GM18868 (cell line): ENCODE data around the gene ACSS2.
A peak's percentile ranks its signal among the peaks of the same experiment; 100 is the strongest.

ENCODE experiments used
- ATAC-seq: cut with Tn5 transposase; IDR thresholded peaks from one replicate; pipeline ENCODE4 v1.9.1; 2021; ENCODE audit warnings: mild to moderate bottlenecking, moderate library complexity; ENCODE audit not compliant: unreplicated experiment

The ACSS2 gene

DNA sequence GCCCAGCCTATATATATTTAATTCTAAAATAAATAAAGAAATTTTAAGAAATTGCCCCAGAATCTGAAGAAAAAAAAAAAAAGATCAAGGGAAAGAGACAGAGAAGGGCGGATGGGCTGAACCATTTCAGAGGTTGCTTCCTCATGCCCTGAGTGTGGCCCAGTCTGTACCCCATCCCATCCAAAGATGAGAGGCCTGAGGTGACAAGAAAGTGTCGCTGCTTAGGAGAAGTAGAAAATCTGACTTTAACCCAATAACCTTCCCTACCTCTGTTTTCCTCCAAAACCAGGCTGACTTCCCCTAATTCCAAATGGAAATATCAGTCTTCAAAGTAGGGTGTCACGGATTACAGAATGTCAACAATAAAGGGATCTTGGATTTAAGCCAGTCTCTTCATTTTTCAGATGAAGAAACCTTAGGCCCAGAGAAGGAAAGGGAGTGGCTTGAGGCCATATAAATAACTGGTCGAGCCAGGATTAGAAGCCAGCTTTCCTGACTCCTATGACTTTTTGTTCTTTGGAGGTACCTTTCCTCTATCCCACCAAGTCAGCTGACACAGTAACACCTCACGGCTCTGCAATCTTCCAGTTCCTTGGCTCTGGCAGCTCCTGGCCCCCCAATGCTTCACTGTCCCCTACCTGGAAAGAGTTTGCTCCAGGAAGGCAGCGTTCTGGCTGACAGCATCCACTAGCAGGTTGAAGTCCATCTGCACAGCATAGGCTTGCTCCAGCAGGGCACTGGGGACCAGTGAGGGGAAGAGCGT is 69.1 kb downstream of the ACSS2 start:
- ATAC-seq, result no peak

DNA sequence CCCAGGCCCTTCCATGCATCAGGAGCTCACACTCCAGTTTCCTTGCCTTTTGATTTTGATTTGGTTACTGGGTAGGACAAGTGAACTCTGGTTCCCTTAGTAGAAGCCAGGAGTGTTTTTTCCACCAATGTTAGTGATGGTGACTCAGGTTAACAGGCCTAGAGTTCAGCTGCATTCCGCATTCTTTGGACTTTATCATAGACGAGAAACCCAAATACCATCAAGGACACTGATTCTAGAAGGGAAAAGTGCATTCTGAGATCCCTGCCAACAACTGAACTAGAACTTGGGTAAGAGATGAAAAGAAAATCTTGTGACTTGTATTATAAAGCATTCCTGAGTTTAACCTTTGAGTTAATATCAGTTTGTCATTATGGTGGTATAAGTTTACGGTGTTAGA is 70.2 kb downstream of the ACSS2 start:
- no peak for ATAC-seq

DNA sequence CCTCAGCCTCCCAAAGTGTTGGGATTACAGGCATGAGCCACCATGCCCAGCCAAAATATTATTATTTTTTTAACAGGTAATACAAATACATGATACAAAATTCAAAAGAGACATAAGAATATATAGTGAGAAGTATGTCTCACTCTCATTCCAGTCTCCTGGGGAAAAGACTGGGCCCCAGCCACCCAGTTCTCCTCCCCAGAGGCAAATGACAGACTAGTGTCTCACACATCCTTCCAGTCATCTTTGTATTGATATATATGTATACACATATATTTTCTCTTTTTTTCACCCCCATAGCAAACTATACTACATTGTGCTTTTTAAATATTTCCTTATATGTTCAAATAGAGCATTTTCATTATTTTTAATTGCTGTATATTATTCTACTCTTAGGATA is 70.9 kb downstream of the ACSS2 start:
- no peak for ATAC-seq

DNA sequence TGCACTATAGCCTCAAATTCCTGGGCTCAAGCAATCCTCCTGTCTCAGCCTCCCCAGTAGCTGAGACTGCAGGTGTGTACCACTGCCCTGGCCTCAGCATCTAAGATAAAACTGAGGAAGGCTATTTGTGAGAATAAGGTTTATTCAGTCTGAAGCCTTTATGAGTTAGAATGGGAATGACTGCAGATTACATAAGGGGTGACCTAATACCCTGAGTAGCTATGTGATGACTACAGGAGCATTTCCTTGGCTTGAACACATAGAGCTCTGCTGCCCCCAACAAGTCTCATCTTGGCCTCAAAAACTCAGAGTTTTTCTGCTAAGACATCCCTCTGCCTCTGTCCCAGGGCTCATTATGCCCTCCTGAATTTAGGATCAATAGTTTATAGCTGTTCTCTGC is 71.6 kb downstream of the ACSS2 start:
- no peak for ATAC-seq

DNA sequence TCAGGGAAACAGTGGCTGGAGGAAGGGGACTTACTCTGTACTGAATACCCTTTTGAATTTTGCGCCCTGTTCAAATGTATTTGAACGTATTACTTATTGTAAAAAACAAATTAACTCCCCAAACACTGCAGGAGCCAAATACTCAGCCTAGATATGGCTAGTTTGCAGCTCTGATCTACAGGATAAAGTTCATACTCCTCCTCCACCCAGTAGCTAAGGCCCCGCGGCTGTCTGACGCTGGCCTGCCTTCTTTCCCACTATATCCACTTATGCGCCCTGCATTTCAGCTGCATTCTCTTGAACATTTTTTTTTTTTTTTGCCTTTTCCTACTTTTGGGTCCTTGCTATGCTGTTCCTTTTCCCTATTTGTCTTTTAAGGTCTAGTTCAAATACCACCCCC is 72.7 kb downstream of the ACSS2 start:
- ATAC-seq, result no peak

DNA sequence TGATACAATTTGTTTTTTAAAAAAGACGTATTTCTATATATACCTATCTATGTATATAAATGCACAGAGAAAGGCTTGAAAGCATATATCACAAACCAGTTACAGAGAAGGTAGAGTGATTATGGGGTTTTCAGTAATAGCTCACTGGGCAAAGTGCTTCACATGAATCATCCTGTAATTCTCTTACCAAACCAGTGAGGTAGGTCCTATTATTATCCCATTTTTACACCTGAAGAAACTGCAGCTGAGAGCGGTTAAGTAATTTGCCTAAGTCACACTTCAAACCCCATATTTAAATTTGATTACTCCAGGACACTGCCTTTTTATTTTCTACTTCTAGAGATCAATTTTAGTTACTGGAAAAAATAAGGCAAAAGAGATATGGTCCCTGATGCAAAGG is 74.8 kb downstream of the ACSS2 start:
- ATAC-seq, result no peak

DNA sequence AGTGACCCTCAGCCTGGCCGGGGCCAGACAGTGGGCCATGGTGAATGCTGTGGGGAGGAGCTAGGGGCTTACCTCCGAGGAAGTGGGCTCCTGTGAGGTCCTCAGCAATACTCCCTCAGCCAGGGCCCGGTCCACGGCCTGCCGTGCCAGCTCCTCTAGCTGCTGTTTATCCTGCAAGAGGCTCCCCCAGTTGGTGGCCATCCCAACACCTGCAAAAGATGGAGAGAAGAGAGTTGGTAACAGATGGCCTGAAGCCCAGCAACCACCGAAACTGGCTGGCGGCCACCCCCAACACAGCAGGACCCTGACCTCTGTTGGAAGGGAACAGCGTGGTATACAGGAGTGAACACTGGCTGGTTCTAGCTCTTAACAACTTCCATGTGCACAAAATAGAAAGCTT is 75.2 kb downstream of the ACSS2 start:
- ATAC-seq, result no peak

DNA sequence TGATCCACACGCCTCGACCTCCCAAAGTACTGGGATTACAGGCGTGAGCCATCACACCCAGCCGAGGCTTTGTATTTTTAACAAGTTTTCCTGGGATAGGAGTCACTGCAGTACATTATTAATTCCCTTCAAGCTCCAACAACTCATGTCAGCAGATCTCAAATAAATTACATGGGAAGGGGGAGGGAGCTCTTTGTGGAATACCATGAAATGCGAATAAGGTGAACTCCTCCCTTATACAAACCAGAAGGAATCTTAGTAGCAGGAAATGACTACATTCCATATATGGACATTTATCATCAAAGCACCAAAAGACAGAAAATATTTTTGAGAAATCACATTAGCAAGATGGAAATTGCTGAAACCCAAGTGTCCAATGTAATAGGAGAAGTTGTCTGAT is 76.3 kb downstream of the ACSS2 start:
- no peak for ATAC-seq

DNA sequence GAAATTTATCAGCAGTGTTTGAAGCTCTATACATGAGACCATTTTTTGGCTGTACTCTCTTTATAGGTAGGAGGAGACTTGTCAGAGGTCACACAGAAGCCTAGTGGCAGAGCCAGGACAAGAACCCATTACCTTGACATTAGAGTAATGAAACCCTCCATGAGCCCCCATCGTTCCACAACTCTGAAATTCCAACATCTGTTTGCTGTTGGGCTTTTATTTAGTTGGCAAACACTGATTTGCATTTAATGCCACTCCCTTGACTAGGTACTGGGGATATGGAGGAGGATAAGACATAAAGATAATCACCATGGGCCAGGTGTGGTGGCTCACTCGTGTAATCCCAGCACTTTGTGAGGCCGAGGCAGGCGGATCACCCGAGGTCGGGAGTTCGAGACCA is 77.5 kb downstream of the ACSS2 start:
- no peak for ATAC-seq

DNA sequence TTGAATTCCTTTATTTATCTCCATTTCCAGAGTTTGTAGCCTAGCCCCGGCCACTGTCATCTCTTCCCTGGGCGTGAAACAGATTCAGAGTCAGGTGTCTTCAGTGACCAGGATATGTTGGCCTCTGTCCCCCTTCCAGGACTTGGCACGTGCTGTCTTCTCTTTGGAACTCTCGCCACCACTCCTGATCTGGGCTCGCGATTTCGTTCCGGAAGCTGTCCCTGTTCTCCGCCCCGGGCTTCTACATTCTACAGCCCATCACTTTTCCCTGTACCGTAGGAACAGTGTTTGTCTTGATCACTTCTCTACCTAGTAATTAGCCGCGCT is 78.5 kb downstream of the ACSS2 start:
- no peak for ATAC-seq

DNA sequence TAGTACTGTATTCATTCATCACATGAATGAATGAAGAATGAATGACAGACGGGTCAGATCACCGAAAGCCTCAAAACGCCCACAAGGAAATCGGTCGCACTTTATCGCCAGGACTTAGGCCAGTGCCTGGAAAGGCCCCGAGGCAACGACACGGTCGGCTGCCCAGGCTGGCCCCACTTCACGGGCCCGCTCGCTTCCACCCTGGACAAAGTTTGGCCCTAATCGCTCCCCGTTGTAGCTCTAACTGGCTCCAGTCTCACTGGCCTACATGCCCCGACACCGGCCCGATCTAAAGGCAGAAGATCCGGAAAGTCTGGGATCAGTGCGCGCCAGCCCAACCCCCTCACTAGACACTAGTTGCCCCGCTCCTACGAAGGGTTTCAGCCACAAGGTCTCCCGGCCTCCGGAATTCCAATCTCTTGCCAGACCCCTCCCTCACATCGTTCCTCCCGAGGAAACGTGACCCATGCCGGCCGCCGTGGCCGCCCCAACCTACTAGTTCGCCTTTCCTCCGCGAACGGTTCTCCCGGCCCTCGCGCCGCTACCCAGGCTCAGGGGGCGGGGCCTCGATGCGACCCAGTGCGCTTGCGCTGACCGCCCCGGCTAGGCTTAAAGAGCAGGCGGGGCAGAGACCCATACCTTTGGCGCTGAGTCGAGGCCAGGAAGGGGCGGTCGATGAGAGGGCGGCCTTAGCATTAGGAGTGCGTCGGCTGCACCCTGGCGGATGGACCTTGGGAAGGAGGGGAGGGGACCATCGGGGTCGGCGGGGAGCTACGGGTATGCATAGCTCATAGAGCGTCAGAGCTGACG is 79.0 kb downstream of the ACSS2 start, which contains the start of the genes GSS and MYH7B:
Gene GSS (minus strand): TSS at position 576 of the 810 bp plus-strand sequence. CDS start 3,954 bp downstream, outside the sequence.
Gene MYH7B (plus strand): TSS at position 638 of the 810 bp plus-strand sequence. CDS start 22,138 bp downstream, outside the sequence.
- ATAC-seq, result peak; percentile 81

DNA sequence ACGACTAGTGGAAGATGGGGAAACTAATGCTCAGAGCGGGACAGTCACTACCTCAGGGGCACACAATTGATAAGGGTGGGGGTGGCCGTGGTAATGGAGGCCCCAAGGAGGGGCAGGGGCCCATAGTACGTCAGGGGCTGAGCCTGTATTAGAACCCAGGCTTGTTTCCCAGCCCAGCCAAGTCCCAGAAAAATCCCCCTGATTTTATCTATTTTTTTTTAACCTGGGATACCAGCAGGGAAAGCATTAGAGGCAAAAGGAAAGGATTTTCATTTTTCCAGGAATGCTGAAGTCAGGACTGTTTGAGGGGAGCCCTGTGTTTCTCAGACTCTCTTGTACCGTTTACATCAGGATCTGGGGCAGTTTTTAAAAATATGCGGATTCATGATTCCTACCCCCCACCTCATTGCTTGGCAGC is 79.6 kb downstream of the ACSS2 start:
- no peak for ATAC-seq

DNA sequence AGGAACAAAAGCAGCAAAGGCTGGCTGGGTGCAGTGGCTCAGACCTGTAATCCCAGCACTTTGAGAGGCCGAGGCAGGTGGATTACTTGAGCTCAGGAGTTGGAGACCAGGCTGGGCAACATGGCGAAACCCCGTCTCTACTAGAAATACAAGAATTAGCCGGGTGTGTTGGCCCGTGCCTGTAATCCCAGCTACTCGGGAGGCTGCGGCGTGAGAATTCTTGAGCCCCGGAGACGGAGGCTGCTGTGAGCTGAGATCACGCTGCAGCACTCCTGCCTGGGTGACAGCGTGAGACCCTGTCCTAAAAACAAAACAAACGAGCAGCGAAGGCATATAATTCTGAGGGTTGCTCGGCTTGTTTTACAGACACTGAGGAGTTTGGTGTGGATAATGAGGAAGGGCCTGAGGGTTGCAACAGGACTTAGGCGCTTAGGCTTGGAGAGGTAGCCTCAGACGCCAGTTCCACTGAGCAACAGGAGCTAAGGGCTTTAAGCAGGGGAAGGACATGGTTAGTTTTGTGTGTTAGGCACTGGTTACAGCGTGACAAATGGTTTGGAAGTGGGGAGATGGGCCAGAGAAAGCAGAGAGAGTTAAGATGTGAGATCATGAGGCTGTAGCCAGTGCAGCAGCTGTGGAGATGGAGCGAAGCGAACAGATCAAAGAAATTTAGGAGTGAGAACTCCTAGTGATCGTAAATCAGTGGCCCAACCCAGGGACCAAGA is 80.5 kb downstream of the ACSS2 start:
- no peak for ATAC-seq

DNA sequence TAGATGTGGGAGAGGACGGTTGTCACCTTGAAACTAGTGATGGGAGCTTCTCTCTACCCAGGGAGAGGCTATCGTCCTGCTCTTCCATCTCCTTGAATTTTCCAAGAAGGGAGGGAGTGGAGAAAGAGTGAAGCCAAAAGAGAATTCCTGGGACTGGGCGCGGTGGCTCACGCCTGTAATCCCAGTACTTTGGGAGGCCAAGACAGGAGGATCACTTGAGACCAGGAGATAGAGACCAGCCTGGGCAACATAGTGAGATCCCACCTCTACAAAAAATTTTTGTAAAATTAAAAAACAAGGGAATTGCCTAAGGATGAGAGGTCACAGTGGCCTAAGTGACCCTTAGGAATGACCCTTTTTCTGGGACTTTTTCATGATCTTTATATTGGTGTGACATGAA is 88.1 kb downstream of the ACSS2 start:
- no peak for ATAC-seq

DNA sequence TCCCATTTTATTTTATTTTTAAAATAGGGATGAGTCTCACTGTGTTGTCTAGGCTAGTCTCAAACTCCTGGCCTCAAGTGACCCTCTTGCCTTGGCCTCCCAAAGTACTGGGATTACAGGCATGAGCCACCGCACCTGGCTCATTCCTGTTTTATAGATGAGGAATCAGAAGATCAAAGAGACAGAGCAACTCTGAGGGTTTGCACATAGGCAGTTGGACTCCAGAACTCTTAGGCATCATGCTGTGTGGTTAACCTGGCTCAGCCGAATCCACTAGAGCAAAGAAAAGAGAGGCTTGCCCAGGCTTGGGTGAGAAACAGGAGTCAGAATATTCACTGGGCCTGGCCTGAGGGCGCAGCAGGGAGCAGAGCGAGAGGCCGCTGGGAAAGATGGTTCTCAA is 88.6 kb downstream of the ACSS2 start:
- no peak for ATAC-seq

DNA sequence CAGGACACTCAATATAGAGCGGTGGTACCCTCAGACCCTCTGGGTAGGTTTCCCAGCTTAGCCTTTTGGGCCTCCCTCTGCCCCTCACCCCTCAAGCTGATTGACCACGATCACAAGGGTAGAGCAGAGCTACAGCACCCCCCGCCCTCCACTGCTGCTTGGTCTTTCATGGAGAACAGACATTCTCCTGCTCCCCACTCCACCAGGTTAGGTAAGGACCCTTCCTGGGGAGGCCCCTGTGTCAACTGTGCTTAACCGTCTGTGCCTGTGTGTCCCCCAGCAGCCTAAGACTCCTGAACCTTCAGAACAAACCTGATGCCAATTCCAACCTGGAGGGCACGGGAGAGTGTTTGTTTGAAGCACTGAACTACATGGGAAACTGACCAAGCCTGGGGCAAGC is 91.0 kb downstream of the ACSS2 start:
- no peak for ATAC-seq

DNA sequence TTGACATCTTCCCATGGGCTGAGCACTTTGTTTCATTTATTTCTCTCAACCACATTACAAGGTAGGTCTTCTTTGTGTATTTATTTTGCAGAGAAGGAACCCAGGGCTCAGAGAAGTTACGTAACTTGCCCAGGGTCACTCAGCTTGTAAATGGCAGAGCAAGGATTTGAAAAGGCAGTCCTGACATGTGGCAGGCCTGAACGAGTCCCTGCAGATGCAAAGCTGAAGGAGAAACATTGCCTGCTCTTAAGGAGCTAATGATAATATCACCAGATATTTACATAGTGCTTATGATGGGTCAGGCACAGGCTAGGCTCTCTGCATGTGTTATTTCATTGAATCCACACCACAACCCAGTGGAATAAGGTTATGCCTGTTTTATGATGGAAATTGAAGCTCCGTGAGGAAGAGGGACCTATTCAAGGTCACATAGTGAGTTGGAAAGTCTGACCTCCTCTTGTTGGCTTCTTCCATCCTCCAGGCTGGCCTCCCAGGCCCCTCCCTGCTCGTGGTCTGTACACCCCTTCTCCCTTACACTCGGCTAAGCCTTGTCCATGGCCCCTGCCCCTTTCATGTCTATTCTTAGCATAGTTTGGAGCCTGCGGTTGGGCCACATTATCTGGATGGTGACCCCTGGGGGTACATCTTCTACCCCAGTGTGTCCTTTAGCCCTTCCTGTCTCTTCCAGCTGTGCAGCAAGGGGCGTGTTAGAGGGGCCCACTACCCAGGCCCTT is 91.8 kb downstream of the ACSS2 start:
- ATAC-seq, result no peak

DNA sequence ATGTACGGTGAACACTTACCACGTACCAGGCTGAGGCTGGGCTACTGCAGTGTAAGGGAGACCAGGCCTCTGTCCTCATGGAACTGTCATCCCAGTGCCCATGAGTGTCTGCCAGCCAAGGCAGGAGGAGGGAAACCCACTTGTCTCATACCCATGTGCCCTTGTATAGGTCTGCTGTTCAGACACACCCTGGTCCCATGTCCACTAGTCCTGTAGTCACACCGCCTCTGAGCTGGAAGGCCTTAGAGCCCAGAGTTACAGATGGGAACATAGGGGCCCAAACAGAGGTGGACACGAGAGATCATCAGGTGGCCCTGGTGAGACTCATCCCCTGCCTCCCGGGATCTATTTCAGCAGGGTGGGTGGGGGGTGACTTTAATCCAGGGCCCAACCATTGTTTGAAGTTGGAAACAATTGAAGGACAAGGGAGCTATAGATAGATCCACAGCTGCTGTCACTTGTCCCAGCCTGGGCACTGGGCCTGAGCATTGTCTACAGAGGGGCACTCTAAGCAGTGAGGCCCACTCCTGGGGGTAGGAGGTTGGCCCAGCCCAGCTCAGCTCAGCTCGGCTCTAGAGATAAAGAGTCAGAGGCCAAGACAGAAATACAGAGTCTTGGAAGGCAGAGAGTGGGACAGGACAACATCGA is 93.9 kb downstream of the ACSS2 start:
- ATAC-seq, result no peak

DNA sequence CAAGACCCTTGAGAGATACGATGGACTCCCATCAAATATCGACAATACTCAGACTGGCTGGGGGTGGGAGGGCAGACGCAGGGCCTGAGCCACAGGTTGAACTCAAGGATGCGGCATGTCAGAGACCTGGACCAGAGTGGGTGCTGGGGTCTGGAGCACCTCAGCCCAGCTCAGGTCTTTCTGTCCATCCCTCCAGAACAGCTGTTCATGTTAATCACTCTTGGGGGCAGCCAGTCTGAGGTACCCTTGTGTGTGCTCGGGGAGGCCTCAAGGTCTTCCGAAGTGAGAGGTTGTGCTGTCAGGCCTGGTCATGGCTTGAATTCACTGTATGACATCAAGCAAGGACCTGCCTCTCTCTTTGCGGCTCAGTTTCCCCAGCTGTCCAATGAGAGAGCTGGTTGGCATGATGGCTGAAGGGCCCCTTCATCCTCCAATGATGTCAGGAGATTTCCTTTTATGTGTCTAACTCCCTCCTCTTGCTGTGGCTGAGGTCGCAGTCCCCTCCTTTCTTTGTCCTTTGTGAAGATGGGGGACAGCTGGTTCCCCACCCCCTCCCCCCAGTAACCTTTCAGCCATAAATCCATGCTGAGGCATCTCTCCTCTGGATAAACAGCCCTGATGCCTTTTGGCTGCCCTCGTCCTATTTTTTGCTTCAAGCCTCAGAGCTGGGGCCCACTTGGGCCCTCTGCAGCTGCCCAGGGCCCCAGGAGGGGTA is 94.6 kb downstream of the ACSS2 start:
- ATAC-seq, result no peak
